Measurements from ENCODE around the gene TBX20.
"Not testable (repeated sequence)": the region's sequence is repeated elsewhere in the genome, so short reads cannot be mapped to it uniquely, and the experiment has no call there.

Gene TBX20

DNA sequence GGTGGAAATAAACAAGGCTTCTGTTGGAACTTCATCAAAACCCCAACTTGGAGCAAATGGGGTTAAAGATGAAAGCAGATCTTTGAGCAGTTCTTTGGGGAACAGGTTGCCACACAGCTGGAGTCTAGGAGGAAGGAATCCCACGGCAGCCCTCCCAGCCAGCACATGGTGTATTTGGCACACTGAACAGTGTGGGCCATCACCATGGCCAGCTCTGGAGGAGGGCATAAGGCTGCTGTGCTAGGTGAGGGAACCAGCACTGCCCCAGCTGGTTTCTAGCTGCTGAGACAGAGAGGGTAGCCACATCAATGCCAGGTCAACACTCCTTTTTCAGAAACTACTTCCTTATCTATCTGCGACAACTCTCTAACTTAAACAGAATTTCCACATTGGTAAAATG lies 33.7 kb downstream of the TBX20 start:
- ATAC-seq = not testable (repeated sequence)

GRCh38 chr7:35216033-35216432 lies 37.9 kb downstream of the TBX20 start:
- not testable (repeated sequence) for ATAC-seq

GRCh38 chr7:35215063-35215462 lies 38.8 kb downstream of the TBX20 start:
- not testable (repeated sequence) for ATAC-seq

- ATAC-seq = not testable (repeated sequence)
These were observed 47.0 kb downstream of the TBX20 start for GRCh38 chr7:35206924-35207323.

DNA sequence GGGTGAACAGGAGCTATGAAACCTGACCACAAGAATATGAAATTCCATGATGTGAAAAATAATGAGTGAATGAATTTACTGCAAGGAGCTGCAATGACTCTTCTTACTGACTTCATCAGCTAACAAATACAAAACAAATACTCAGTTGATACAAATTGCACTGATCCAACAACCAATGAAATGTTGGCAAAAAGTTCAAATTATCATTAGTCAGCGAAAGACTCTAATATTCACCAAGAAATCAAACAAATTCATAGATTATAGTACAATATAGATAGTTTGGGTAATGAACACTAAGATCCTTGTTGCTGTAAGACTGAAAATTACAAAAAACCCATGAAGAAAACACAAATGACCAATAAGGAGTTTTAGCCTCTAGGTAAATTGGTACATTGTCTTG lies 49.0 kb downstream of the TBX20 start:
- ATAC-seq = not testable (repeated sequence)

DNA sequence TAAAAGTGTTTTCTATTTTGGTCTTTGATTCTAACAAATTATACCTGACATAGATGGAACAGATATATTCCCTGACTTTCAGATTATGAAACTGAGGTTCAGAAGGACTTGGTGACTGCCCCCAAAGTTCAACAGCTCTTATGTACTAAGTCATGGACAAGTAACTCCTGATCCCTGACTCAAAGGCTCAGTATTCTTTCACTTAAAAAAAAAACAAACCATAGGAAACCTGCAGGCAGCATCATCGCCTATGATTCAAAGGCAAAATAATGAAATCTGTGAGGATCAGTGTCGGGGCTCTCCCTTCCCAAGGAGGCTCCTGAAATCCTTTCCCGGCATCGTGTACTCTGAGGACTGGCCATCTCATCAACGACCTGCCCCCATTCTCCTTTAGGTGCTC lies 49.9 kb downstream of the TBX20 start:
- not testable (repeated sequence) for ATAC-seq

DNA sequence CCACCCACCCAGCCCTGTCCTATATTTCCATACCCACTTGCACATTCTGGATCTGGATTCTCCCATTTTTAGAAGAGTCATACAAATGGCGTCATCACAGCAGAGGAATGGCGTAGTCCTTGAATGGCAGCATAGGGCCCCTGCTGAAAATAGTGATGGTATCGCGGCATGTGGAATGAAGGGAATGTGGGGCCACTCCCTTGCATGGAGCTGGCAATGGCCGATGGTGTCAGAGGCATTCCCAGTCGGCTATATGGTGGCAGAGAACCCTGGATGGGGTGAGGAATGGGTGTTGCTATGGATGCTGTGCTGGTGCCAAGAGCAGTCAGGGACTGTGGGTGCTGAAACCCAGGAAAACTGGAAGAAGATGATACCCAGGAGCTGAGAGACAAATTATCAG lies 51.5 kb downstream of the TBX20 start:
- not testable (repeated sequence) for ATAC-seq

GRCh38 chr7:35200170-35200569 lies 53.7 kb downstream of the TBX20 start:
- not testable (repeated sequence) for ATAC-seq

DNA sequence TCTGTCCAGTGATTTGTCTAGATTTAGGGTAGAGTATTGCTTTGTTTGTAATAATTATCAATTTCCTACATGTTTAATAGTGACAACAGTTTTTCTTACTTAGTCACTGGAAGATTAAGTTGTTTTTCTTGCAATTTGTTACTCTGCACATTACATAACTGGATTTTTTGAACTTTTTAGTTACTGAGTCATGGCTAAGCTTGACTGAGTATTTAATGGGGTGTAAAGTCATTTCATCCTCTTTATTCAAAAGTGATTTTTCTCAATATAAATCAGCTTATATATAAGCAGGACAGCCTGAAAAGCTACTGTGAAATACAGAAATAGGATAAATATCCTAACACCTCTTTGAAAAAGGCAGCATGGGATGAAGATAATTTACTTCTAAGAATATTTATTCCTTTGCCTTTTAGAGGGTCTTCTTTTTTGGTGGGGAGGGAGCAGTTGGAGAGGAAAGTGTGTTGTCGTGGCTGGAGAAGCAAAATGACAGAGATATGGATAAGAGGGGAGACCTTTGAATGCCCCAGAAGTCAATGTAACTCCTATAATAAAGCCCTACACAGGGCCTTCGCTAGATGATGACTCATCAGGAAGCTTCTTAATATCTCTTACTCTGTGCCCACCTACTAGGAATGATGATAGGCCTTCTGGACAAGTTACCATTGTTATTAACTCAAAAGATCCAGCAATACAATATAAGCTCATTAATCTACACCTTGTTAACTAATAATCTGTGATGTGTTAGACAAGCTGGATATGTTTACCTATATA lies 55.3 kb downstream of the TBX20 start:
- ATAC-seq = not testable (repeated sequence)

DNA sequence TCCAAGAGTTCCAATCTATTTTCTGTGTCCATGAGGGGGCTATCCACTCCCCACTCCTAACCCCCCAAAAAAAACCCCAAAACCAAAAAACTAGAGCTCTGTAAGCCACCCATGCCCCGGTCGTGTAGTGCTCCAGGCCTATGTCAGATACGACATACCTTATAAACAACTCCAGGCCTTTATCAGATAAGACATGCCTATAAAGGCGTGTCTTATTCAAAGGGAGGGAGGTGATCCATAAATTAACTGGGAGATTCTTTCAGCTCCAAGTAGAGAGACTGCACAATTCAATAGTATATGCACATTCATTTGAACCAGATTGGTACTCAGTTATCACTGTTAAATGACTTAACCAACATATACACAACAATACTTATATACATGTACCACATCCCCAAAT lies 62.3 kb downstream of the TBX20 start:
- ATAC-seq = not testable (repeated sequence)

- ATAC-seq = not testable (repeated sequence)
These were observed 63.6 kb downstream of the TBX20 start for GRCh38 chr7:35190146-35190773.

DNA sequence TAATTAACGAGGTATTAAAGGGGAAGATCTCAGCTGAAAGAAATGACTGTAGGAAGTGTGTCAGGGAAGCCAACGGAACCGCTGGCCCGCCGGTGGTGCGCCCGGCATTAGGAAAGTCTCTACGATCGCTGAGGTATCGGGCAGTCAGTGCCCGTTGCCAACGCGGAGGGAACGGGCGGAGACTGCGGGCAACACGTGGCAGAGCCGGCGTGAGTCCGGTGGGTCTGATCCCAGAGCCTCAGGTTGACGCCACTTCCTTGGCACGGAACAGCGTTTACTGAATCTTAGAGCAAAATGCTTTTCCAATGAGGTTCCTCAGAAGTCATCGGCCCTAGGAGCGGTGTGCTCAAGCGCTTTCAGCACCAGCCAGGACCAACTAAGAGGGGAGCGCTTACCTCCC lies 67.1 kb downstream of the TBX20 start:
- ATAC-seq = not testable (repeated sequence)

DNA sequence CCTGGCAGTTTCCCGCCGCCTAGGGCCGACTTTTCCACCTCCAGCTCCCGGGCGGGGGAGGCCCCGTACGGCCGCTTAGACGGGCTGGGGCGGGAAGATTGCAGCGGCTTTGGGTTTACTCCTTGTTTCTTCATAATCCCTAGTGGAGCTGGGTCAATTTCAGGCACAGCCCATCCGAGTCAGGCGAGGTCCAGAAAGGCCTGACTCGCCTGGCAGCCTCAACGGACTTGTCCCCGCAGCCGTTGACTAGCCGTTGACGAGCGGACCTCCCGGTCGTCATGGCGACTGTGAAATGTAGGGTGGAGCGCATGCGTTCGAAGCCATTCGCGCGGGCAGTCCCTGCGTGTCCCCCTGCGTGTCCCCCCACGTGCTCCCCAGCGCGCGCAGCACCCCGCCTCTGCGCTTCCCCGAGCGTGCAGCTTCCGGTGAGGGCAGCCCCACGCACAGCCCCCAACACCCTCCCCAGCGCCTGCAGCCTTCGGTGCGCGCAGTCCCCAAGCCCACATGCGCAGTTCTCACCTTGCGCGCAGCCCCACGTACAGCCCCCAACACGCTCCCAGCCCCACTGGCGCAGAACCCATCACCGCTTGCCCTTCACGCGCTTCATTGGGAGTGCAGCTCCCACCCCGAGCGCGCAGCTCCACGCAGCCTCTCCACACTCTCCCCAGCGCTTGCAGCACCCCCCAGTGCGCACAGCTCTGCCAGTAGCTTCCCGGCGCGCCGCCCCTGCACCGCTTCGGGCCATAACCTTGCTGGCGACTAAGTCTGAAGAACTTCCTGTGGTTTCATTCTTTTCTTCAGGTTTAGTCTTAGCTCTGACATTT lies 67.8 kb downstream of the TBX20 start:
- ATAC-seq = no peak

DNA sequence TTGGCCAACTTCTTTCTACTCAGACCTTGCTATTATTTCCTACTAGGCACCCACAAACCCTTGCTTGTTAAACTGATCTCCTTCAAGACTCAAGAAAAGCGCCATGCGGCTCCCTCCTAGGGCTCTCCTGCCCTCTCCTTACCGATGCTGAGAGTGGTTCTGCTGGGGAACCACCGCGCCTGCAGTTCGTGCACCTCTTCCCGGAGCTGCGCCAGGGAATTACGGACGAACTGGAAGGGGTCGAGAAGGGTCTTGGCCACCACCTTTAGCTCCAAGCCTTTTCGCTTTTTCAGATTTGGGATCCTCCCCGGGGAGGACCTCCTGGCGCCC lies 68.4 kb downstream of the TBX20 start:
- ATAC-seq = not testable (repeated sequence)

- ATAC-seq = not testable (repeated sequence)
These were observed 68.9 kb downstream of the TBX20 start for GRCh38 chr7:35184961-35185360.

DNA sequence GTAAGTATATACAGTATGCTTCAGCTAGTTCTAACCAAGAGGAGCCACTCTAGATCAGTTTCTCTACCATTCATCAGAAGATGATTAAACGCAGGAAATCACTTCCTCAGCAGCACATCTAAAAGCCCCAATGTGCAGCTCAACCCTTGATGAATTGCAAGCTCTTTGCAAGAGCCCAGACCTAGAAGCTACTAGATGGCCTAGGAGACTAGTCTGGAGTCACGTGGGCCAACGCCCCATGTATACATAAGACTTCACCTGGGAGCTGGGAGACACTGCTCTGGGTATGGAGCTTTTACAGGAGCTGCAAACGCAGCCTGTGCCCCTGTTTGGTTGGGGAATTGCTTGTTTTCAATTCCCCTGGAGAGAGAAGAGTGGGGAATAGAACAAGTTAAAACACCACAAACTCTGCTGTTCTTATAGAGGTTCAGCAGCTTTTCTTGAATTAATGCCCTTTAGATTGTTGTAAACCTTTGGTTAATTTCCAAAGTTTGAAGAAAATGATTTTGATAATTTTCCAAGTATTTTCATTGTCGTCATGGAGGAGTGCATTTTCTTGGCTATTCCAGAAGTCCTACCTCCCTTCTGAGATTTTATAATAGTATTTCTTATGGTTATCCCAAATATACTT lies 69.9 kb downstream of the TBX20 start:
- not testable (repeated sequence) for ATAC-seq

DNA sequence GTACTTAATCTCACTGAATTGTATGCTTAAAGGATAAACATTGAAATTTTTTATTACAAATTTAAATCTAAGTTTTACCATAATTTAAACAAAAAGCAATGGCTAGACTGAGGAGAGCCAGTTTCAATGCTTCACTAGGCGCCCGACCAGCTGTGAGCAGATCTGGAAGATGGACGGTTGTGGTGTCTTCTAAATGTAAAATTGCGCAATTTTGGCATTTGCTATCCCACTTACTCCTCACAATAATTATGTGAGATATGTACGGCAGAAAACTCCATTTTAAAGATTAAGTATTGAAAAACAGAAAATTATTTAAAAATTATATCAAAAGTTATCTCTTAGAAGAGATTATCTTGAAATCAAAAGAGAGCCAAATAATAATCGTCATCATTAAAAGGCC lies 73.2 kb downstream of the TBX20 start:
- ATAC-seq = not testable (repeated sequence)

DNA sequence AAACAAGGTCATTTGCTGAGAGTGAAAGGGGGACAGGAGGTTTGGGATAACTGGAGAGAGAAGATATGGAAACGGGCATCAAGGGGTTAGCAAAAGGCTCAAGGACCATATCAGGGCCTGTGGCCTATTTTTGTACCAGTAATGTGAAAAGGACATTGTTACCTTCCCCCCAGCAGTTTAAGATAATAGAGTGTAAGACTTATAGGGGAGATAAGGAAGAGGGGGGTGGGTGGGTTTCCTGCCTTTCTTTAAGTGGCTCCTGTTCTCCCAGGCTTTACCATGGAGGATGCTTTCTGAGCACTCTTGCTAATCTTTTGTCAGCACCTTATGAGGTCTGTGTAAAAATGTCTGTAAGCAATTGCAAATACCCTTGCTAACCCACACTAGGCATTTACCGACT lies 80.7 kb downstream of the TBX20 start:
- not testable (repeated sequence) for ATAC-seq

- not testable (repeated sequence) for ATAC-seq
These were observed 81.8 kb downstream of the TBX20 start for GRCh38 chr7:35172131-35172530.

DNA sequence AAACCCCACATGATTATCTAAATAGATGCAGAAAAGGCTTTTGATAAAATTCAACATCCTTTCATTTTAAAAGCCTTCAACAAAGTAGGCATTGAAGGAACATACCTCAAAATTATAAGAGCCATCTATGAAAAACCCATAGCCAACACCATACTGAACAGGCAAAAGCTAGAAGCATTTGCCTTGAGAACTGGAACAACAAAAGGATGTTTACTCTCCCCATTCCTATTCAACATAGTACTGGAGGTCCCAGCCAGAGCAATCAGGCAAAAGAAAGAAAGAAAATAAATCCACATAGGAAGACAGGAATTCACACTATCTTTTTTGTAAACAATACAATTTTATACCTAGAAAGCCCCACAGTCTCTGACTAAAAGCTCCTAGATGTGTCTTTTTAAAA lies 86.2 kb downstream of the TBX20 start:
- ATAC-seq = not testable (repeated sequence)

DNA sequence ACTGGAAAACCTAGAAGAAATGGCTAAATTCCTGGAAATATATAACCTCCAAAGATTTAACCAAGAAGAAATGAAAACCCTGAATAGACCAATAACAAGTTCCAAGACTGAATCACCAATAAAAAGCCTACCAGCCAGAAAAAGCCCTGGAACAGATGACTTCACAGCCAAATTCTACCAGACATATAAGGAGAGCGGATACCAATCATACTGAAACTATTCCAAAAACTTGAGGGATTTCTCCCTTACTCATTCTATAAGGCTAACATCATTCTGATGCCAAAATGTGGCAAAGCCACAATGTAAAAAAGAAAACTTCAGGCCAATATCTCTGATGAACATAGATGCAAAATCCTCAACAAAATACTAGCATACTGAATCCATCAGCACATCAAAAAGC lies 86.7 kb downstream of the TBX20 start:
- not testable (repeated sequence) for ATAC-seq

- not testable (repeated sequence) for ATAC-seq
These were observed 92.7 kb downstream of the TBX20 start for GRCh38 chr7:35161059-35161740.
